OCI-LY7 (cell line): ENCODE measurements around the gene NID2. TPM values are rescaled to one million over a fixed set of nuclear protein-coding genes. Genes with fewer than 3 reads are reported as not detected.

Experiments used
- BruUV-seq: library from RNA; stranded (reverse); fragments of 400-500 nt; replicated peaks from 2 replicates; lab custom pipeline; 2021; lab: Mats Ljungman, UMichigan
- CTCF ChIA-PET: fragments of 300-600 bp; sonication (Branson Sonifier 250); formaldehyde crosslinking; loops from one replicate; lab custom pipeline; 2022; ENCODE audit warnings: antibody characterized with exemption; ENCODE audit not compliant: unreplicated experiment; lab: Charles Lee
- POLR2A ChIA-PET: fragments of 300-600 bp; sonication (Branson Sonifier 250); formaldehyde crosslinking; loops from one replicate; lab custom pipeline; 2022; ENCODE audit warnings: antibody characterized with exemption; lab: Charles Lee
- DNase-seq: peaks from one replicate; pipeline ENCODE4 v3.0.0-alpha.2; 2015; ENCODE audit warnings: low spot score
- H2AFZ ChIP-seq: fragments of 200-600 bp; sonication (generic), shearing (Covaris generic); 2 replicates; pipeline ENCODE4 v1.6.1; 2014; ENCODE audit warnings: mild to moderate bottlenecking, antibody characterized with exemption, low read length, moderate library complexity
- H3K27ac ChIP-seq: fragments of 200-600 bp; sonication (generic); 2 replicates; pipeline ENCODE4 v1.5.1; 2014; ENCODE audit warnings: mixed run types, low read depth, mild to moderate bottlenecking, moderate library complexity, low read length, inconsistent platforms; ENCODE audit not compliant: poor library complexity, severe bottlenecking
- H3K36me3 ChIP-seq: fragments of 200-600 bp; sonication (generic); 2 replicates; pipeline ENCODE4 v1.6.1; 2014; ENCODE audit warnings: mild to moderate bottlenecking, antibody characterized with exemption, low read length, moderate library complexity, mixed read lengths; ENCODE audit not compliant: insufficient read depth
- H3K4me1 ChIP-seq: fragments of 200-600 bp; sonication (generic); 2 replicates; pipeline ENCODE4 v1.5.1; 2014; ENCODE audit warnings: mild to moderate bottlenecking, low read length; ENCODE audit not compliant: insufficient read depth, poor library complexity, severe bottlenecking
- H3K4me2 ChIP-seq: fragments of 200-600 bp; sonication (generic); 2 replicates; pipeline ENCODE4 v1.6.1; 2014; ENCODE audit warnings: mild to moderate bottlenecking, low read length
- H3K4me3 ChIP-seq: fragments of 200-600 bp; sonication (generic); 2 replicates; pipeline ENCODE4 v1.5.1; 2014; ENCODE audit warnings: mild to moderate bottlenecking, low read depth, low read length; ENCODE audit not compliant: poor library complexity, severe bottlenecking
- H3K79me2 ChIP-seq: fragments of 200-600 bp; sonication (generic); 2 replicates; pipeline ENCODE4 v1.6.1; 2016; ENCODE audit warnings: low read depth, mild to moderate bottlenecking, low read length, moderate library complexity, mixed read lengths; ENCODE audit not compliant: insufficient read depth
- H3K9me2 ChIP-seq: fragments of 200-600 bp; sonication (generic); 2 replicates; pipeline ENCODE4 v1.6.1; 2016; ENCODE audit warnings: mild to moderate bottlenecking, low read length, mixed read lengths; ENCODE audit not compliant: insufficient read depth
- H3K9me3 ChIP-seq: fragments of 200-600 bp; sonication (generic); 2 replicates; pipeline ENCODE4 v1.6.1; 2014; ENCODE audit warnings: mild to moderate bottlenecking, mixed run types, low read length, mixed read lengths
- H4K20me1 ChIP-seq: fragments of 200-600 bp; sonication (generic); 2 replicates; pipeline ENCODE4 v1.6.1; 2014; ENCODE audit warnings: mild to moderate bottlenecking, antibody characterized with exemption, low read length, moderate library complexity, mixed read lengths; ENCODE audit not compliant: insufficient read depth
- CTCF ChIP-seq: fragments of 200-600 bp; sonication (generic); conservative IDR thresholded peaks from 2 replicates; pipeline ENCODE4 v1.5.1; 2014; ENCODE audit warnings: mild to moderate bottlenecking, antibody characterized with exemption, low read length, moderate library complexity, mixed read lengths
- EZH2phosphoT487 ChIP-seq: fragments of 200-600 bp; sonication (generic); IDR thresholded peaks from 2 replicates; pipeline ENCODE4 v1.6.1; 2018; ENCODE audit warnings: low read depth, borderline replicate concordance, mild to moderate bottlenecking, mixed run types, antibody characterized with exemption, low read length, moderate library complexity, mixed read lengths
- intact Hi-C: fragments of 100-400 bp; cut with micrococcal nuclease; formaldehyde crosslinking; loops from one replicate; pipeline ENCODE4 v1.10.0; 2022; ENCODE audit not compliant: unreplicated experiment
- total RNA-seq, 2 experiments: library from RNA; depleted of rRNA in 1 of 2; stranded (reverse); fragments of >200 nt in 1 of 2; shearing (Covaris generic) in 1 of 2; gene quantifications; 2 replicates each; pipeline ENCODE4 v1.2.3, GENCODE V29; 2014 to 2022

NID2 gene
- total RNA-seq, 2 experiments from 2014 or later, result not detected

GRCh38 chr14:52075371-52075770 lies 6.5 kb upstream of the NID2 start:
- no peak overlapping the region for H3K4me2 ChIP-seq
- intact Hi-C loops, result no loop called here
- ChIA-PET CTCF (no interaction called here), POLR2A (interaction anchor here (1.8 kb wide), 1 partner anchor 8 kb away, joined by 6 read pairs; no protein-coding TSS in a partner anchor)
- H3K27ac ChIP-seq, result no peak overlapping the region
- no peaks in the 10 kb centered on the region for H4K20me1 ChIP-seq
- H3K9me3 ChIP-seq, result no peaks in the 10 kb centered on the region
- no TSS peak for BruUV-seq
- no peaks in the 10 kb centered on the region for H3K9me2 ChIP-seq
- H3K4me1 ChIP-seq, result no peaks in the 10 kb centered on the region
- no peak for TF ChIP-seq EZH2phosphoT487
- no peaks in the 10 kb centered on the region for H3K36me3 ChIP-seq
- DNase-seq, result no peak
- no peak overlapping the region for H3K4me3 ChIP-seq
- H3K79me2 ChIP-seq, result no peaks in the 10 kb centered on the region
- no peak overlapping the region for H2AFZ ChIP-seq

- H3K36me3 ChIP-seq, result no peaks in the 10 kb centered on the region
- H3K79me2 ChIP-seq, result no peaks in the 10 kb centered on the region
- no peak overlapping the region for H3K4me3 ChIP-seq
- H3K4me1 ChIP-seq, result no peaks in the 10 kb centered on the region
- intact Hi-C loops, result no loop called here
- BruUV-seq, result no TSS peak
- no peak overlapping the region for H3K27ac ChIP-seq
- no peak overlapping the region for H3K4me2 ChIP-seq
- ChIA-PET CTCF (no interaction called here), POLR2A (interaction anchor here (0.5 to 1.0 kb wide), 5 partner anchors 24 to 1801 kb away, joined by 3 to 5 read pairs (median 4); no protein-coding TSS in a partner anchor)
- H4K20me1 ChIP-seq, result no peaks in the 10 kb centered on the region
- no peak for TF ChIP-seq CTCF
- no peak for TF ChIP-seq EZH2phosphoT487
- no peaks in the 10 kb centered on the region for H3K9me3 ChIP-seq
- no peak overlapping the region for H2AFZ ChIP-seq
- no peak for DNase-seq
- no peaks in the 10 kb centered on the region for H3K9me2 ChIP-seq
These were observed 4.4 kb upstream of the NID2 start for GRCh38 chr14:52073251-52073650.

- intact Hi-C loops, result no loop called here
- H3K4me3 ChIP-seq, result no peak overlapping the region
- no peaks in the 10 kb centered on the region for H3K4me1 ChIP-seq
- TF ChIP-seq EZH2phosphoT487, result no peak
- TF ChIP-seq CTCF, result no peak
- no peaks in the 10 kb centered on the region for H3K79me2 ChIP-seq
- H3K9me2 ChIP-seq, result no peaks in the 10 kb centered on the region
- H3K36me3 ChIP-seq, result no peaks in the 10 kb centered on the region
- ChIA-PET POLR2A (interaction anchor here (0.5 to 1.2 kb wide), 8 partner anchors 8 to 559 kb away, joined by 3 to 5 read pairs (median 3); no protein-coding TSS in a partner anchor), CTCF (no interaction called here)
- H3K4me2 ChIP-seq, result no peak overlapping the region
- no peaks in the 10 kb centered on the region for H4K20me1 ChIP-seq
- H3K9me3 ChIP-seq, result no peaks in the 10 kb centered on the region
- H3K27ac ChIP-seq, result no peak overlapping the region
- no peak overlapping the region for H2AFZ ChIP-seq
- BruUV-seq, result no TSS peak
- DNase-seq, result no peak
These were observed 3.5 kb upstream of the NID2 start for GRCh38 chr14:52072266-52072780.
